ENCODE results near the gene SNRPN. TPM values are rescaled to one million over a fixed set of nuclear protein-coding genes. Genes with fewer than 3 reads are reported as not detected.

The SNRPN gene
- 188 TPM for total RNA-seq

GRCh38 chr15:24954783-24955530 is at the start of gene SNRPN, which contains the start of gene SNURF:
TSS of gene SNRPN (plus strand) at chr15:24954987. CDS start at chr15:24974454, 19,467 bp downstream.
TSS of gene SNURF (plus strand) at chr15:24954987. CDS start at chr15:24955049, 62 bp downstream.

Small RNA genes lying within 50 kb of the gene (small RNA-seq; reads per million reads assigned to genes)
- gene AC090602.1 (ENCODE audit: low replicate concordance) (not detected), gene AC124312.4 (ENCODE audit: low replicate concordance) (not detected), gene AC124312.5 (ENCODE audit: low replicate concordance) (not detected)

Other genes with a start within 250 kb of the SNRPN start
- gene SNURF, start within 50 bp of the SNRPN start, total RNA-seq: 59.5 TPM

Data from metanephros (tissue), 2 donors.